ENCODE results near the gene THRSP.
"Not testable (repeated sequence)": the region's sequence is repeated elsewhere in the genome, so short reads cannot be mapped to it uniquely, and the experiment has no call there.

Gene THRSP, protein sequence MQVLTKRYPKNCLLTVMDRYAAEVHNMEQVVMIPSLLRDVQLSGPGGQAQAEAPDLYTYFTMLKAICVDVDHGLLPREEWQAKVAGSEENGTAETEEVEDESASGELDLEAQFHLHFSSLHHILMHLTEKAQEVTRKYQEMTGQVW

DNA sequence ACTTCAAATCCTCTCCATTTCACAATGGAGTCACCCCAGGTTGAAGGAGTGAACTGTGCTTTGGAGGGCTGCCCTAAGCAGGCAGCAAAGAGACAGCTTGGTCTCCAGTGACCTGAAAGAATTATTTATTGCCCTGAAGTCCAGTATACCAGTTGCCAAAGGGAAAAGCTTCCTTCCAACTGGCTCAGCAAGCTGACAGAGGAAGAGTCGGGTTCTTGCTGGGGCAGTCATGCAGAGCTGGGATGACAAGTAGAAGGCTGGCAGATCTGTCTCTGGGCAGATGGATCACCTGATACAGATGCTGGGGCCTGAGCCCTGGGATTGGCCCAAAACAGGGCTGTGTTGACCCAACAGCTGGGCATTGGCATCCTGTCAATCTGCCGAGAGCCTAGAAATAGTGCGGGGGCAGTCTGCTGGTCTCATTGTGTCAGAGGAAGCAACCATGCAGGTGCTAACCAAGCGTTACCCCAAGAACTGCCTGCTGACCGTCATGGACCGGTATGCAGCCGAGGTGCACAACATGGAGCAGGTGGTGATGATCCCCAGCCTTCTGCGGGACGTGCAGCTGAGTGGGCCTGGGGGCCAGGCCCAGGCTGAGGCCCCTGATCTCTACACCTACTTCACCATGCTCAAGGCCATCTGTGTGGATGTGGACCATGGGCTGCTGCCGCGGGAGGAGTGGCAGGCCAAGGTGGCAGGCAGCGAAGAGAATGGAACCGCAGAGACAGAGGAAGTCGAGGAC is at the start of gene THRSP:
Gene THRSP, plus strand, starts transcription at position 422 of the 742 bp plus-strand sequence. Its CDS starts 21 bp downstream, at position 443.
- Histone ChIP-seq H3K4me1 (ENCODE audit: control insufficient read depth in 2 of 2, insufficient read depth in 2 of 2, low read length in 2 of 2) (no peaks in the 10 kb centered on the region), H3K9me3 (ENCODE audit: control insufficient read depth in 2 of 2, low read length in 2 of 2) (no peaks in the 10 kb centered on the region), H3K27me3 (ENCODE audit: control insufficient read depth in 2 of 2, insufficient read depth in 2 of 2, low read length in 2 of 2) (no peaks in the 10 kb centered on the region), H3K36me3 (ENCODE audit: control insufficient read depth in 2 of 2, insufficient read depth in 2 of 2, low read length in 2 of 2) (peaks cover 5 to 6% of the 10 kb centered on the region in 2 donors), H3K9ac (ENCODE audit: low read depth in 1 of 2, low read length in 2 of 2) (no peak within 1 kb of the TSS), H3K27ac (ENCODE audit: low read depth in 2 of 2, low read length in 2 of 2) (no peak within 1 kb of the TSS), H3K4me3 (ENCODE audit: low read length in 2 of 2) (no peak within 1 kb of the TSS)

DNA sequence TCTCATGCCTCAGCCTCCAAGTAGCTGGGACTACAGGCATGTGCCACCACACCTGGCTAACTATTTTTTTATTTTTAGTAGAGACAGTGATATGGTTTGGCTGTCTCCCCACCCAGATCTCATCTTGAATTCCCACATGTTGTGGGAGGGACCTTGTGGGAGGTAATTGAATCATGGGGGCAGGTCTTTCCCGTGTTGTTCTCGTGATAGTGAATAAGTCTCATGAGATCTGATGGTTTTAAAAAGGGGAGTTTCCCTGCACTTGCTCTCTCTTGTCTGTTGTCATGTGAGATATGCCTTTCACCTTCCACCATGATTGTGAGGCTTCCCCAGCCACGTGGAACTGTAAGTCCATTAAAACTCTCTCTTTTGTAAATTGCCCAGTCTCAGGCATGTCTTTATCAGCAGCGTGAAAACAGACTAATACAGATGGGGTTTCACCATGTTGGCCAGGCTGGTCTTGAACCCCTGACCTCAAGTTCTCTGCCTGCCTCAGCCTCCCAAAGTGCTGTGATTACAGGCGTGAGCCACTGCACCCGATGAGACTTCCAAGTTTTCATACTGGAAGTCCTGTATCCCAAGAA is 48.6 kb upstream of the THRSP start:
- H3K27ac ChIP-seq (ENCODE audit: low read depth in 2 of 2, low read length in 2 of 2); H3K27me3 ChIP-seq (ENCODE audit: control insufficient read depth in 2 of 2, insufficient read depth in 2 of 2, low read length in 2 of 2); H3K9me3 ChIP-seq (ENCODE audit: control insufficient read depth in 2 of 2, low read length in 2 of 2); H3K9ac ChIP-seq (ENCODE audit: low read depth in 1 of 2, low read length in 2 of 2); H3K4me1 ChIP-seq (ENCODE audit: control insufficient read depth in 2 of 2, insufficient read depth in 2 of 2, low read length in 2 of 2); H3K4me3 ChIP-seq (ENCODE audit: low read length in 2 of 2); H3K36me3 ChIP-seq (ENCODE audit: control insufficient read depth in 2 of 2, insufficient read depth in 2 of 2, low read length in 2 of 2): not testable (repeated sequence)

DNA sequence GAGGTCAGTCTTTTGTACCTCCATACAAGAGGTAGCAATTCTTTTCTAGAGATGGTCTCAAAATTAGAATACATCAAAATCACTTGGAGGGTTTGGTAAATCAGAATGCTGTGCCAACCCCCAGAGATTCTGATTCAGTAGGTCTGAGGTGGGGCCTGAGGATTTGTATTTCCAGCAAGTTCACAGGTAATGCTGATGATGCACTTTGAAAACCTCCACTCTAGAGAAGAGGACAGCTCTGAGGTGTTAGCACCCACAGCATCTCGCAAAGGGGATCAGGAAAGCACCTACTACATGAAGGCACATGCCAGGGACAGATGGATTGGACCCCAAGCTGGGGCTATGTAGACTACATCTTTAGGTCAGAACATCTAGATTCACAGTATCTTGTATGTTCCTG is 47.8 kb upstream of the THRSP start:
- H3K36me3 ChIP-seq (ENCODE audit: control insufficient read depth in 2 of 2, insufficient read depth in 2 of 2, low read length in 2 of 2) = peaks cover 6 to 10% of the 10 kb centered on the region in 2 donors
- H3K27ac ChIP-seq (ENCODE audit: low read depth in 2 of 2, low read length in 2 of 2) = no peak overlapping the region
- no peaks in the 10 kb centered on the region for H3K9me3 ChIP-seq (ENCODE audit: control insufficient read depth in 2 of 2, low read length in 2 of 2)
- no peak overlapping the region for H3K9ac ChIP-seq (ENCODE audit: low read depth in 1 of 2, low read length in 2 of 2)
- peaks cover 0 to 5% of the 10 kb centered on the region in 2 donors for H3K4me1 ChIP-seq (ENCODE audit: control insufficient read depth in 2 of 2, insufficient read depth in 2 of 2, low read length in 2 of 2)
- no peaks in the 10 kb centered on the region for H3K27me3 ChIP-seq (ENCODE audit: control insufficient read depth in 2 of 2, insufficient read depth in 2 of 2, low read length in 2 of 2)
- no peak overlapping the region for H3K4me3 ChIP-seq (ENCODE audit: low read length in 2 of 2)

DNA sequence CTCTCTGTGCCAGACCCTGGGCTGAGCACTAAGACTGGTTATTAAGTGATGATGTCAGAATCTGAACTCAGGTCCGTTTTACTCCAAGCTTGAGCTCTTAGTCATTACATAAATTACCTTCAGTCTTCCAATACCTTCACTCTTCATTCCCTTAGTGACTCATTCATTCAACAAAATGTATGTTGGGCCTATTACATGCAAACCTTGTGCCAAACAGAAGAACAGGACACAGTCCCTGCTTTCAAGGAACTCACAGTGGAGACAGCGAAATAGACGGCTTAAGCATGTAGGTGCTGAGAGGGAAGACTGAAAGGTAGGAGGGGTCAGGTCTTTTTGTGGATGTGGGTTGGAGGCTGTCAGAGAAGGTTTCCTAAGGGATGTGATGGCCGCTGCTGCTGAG is 43.9 kb upstream of the THRSP start:
- H3K4me1 ChIP-seq (ENCODE audit: control insufficient read depth in 2 of 2, insufficient read depth in 2 of 2, low read length in 2 of 2) = peaks cover 0 to 10% of the 10 kb centered on the region in 2 donors
- H3K36me3 ChIP-seq (ENCODE audit: control insufficient read depth in 2 of 2, insufficient read depth in 2 of 2, low read length in 2 of 2) = peaks cover 6 to 10% of the 10 kb centered on the region in 2 donors
- H3K9me3 ChIP-seq (ENCODE audit: control insufficient read depth in 2 of 2, low read length in 2 of 2) = no peaks in the 10 kb centered on the region
- peaks cover 0 to 2% of the 10 kb centered on the region in 2 donors for H3K27me3 ChIP-seq (ENCODE audit: control insufficient read depth in 2 of 2, insufficient read depth in 2 of 2, low read length in 2 of 2)
- H3K27ac ChIP-seq (ENCODE audit: low read depth in 2 of 2, low read length in 2 of 2) = no peak overlapping the region
- H3K9ac ChIP-seq (ENCODE audit: low read depth in 1 of 2, low read length in 2 of 2) = no peak overlapping the region
- no peak overlapping the region for H3K4me3 ChIP-seq (ENCODE audit: low read length in 2 of 2)

DNA sequence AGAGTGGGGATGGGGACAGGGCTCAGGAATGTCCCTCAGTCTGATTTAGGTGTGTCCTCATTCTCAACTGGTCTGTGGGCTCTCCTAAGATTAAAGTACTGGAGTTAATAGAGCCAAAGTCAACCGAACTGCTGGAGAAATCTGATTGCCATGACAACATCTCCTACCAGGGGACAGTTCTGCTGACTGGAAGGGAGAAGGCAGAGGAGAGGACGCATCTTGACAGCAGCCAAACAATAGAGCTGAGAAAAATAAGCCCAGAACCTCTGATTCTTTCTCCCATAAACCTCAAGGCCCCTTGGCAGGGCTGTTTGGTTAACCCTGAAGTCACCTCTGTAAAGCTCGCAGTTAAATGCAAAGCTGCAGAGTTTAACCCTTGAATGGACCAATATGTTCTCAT is 43.4 kb upstream of the THRSP start:
- no peak overlapping the region for H3K27ac ChIP-seq (ENCODE audit: low read depth in 2 of 2, low read length in 2 of 2)
- no peaks in the 10 kb centered on the region for H3K9me3 ChIP-seq (ENCODE audit: control insufficient read depth in 2 of 2, low read length in 2 of 2)
- peaks cover 6 to 10% of the 10 kb centered on the region in 2 donors for H3K36me3 ChIP-seq (ENCODE audit: control insufficient read depth in 2 of 2, insufficient read depth in 2 of 2, low read length in 2 of 2)
- H3K27me3 ChIP-seq (ENCODE audit: control insufficient read depth in 2 of 2, insufficient read depth in 2 of 2, low read length in 2 of 2) = peaks cover 0 to 2% of the 10 kb centered on the region in 2 donors
- H3K9ac ChIP-seq (ENCODE audit: low read depth in 1 of 2, low read length in 2 of 2) = no peak overlapping the region
- H3K4me3 ChIP-seq (ENCODE audit: low read length in 2 of 2) = no peak overlapping the region
- peaks cover 0 to 10% of the 10 kb centered on the region in 2 donors for H3K4me1 ChIP-seq (ENCODE audit: control insufficient read depth in 2 of 2, insufficient read depth in 2 of 2, low read length in 2 of 2)

DNA sequence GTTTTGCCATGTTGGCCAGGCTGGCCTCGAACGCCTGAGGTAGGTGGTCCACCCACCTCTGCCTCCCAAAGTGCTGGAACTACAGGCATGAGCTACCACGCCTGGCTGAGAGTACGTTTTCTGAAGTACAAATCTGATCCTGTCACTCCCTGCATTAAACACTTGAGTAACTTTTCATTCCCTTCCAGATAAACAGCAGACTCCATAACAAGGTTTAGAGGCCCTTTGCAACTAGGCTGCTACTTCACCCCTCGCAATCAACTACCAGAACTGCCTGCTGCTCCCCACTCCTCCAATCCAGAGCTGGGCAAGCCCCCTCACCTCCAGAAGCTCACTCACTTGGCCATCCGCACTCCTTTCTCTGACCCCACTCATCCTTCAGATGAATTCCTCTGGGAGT is 42.0 kb upstream of the THRSP start:
- Histone ChIP-seq H3K27ac (ENCODE audit: low read depth in 2 of 2, low read length in 2 of 2) (no peak overlapping the region), H3K9me3 (ENCODE audit: control insufficient read depth in 2 of 2, low read length in 2 of 2) (no peaks in the 10 kb centered on the region), H3K9ac (ENCODE audit: low read depth in 1 of 2, low read length in 2 of 2) (no peak overlapping the region), H3K4me1 (ENCODE audit: control insufficient read depth in 2 of 2, insufficient read depth in 2 of 2, low read length in 2 of 2) (peaks cover 0 to 10% of the 10 kb centered on the region in 2 donors), H3K27me3 (ENCODE audit: control insufficient read depth in 2 of 2, insufficient read depth in 2 of 2, low read length in 2 of 2) (peaks cover 0 to 2% of the 10 kb centered on the region in 2 donors), H3K36me3 (ENCODE audit: control insufficient read depth in 2 of 2, insufficient read depth in 2 of 2, low read length in 2 of 2) (peaks cover 0 to 4% of the 10 kb centered on the region in 2 donors), H3K4me3 (ENCODE audit: low read length in 2 of 2) (no peak overlapping the region)

DNA sequence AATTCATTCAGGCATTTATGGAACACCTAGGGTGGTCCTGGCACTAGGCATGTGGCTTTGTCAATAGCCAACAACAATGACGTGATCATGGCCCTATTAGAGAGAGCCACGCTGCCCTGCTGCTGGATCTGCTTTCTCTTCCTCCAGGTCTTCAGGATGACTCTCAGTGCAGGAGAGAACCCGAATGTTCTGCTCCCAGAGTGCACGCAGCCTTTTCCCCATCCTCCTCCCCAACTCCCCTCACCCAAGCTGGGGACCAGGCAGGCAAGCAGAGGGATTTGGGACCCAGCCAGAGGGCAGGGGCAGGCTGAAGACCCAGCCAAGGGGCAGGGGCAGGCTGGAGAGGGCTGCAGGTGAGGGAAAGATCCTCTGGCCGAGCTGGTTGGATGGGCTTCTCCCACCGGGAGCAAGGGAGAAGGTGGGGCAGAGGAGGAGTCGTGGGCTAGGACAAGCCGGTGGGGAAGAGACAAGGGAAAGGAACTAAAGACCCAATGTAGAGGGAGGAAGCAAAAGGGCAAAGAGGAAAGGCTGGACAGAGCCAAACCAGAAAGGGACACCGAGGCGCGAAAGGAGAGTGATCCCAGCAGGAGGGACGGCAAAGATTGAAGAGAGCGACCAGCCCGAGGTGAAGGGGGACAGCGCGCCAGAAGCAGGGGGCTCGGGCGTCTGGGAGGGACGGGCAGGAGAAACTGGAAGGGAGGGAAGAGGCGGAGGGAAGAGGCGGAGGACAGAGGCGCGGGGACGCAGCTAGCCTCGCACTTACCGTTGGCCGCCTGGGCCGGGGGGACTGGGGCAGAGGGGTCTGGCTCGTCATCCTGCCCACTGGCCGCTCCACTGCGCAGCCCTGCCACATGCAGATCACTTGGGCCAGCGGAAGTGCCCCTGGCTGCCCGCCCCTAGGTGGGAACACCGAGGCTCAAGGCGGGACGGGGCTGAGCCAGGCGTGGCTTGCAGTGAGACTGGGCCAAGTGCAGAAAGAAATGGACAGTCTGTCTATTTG is 41.0 kb upstream of the THRSP start, which contains the start of gene KCTD14:
Gene KCTD14, minus strand, starts transcription at position 880 of the 1,000 bp plus-strand sequence. Its CDS starts 27 bp downstream, at position 853.
- peaks cover 0 to 10% of the 10 kb centered on the region in 2 donors for H3K4me1 ChIP-seq (ENCODE audit: control insufficient read depth in 2 of 2, insufficient read depth in 2 of 2, low read length in 2 of 2)
- H3K27ac ChIP-seq (ENCODE audit: low read depth in 2 of 2, low read length in 2 of 2) = peak within 1 kb of the TSS; percentile 64 to 72
- no peaks in the 10 kb centered on the region for H3K36me3 ChIP-seq (ENCODE audit: control insufficient read depth in 2 of 2, insufficient read depth in 2 of 2, low read length in 2 of 2)
- H3K27me3 ChIP-seq (ENCODE audit: control insufficient read depth in 2 of 2, insufficient read depth in 2 of 2, low read length in 2 of 2) = peaks cover 0 to 2% of the 10 kb centered on the region in 2 donors
- H3K9ac ChIP-seq (ENCODE audit: low read depth in 1 of 2, low read length in 2 of 2) = peak within 1 kb of the TSS; percentile 74 to 96
- no peaks in the 10 kb centered on the region for H3K9me3 ChIP-seq (ENCODE audit: control insufficient read depth in 2 of 2, low read length in 2 of 2)
- peak within 1 kb of the TSS; percentile 77 to 87 for H3K4me3 ChIP-seq (ENCODE audit: low read length in 2 of 2)

DNA sequence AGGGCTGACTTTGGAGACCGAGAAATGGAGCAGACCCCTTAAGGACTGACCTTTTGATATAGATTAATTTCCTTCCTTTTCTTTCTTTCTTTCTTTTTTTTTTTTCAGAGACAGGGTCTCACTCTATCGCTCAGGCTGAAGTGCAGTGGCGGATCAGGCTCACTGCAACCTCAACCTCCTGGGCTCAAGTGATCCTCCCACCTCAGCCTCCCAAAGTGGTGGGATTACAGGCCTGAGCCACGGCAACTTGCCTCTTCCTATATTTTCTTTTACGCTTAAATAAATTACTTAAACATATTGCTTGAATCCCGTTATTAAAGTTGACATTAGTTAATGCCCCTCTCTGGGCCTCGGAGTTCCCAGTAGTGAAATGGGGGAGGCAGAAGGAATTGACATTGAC is 40.2 kb upstream of the THRSP start:
- peaks cover 0 to 10% of the 10 kb centered on the region in 2 donors for H3K4me1 ChIP-seq (ENCODE audit: control insufficient read depth in 2 of 2, insufficient read depth in 2 of 2, low read length in 2 of 2)
- H3K4me3 ChIP-seq (ENCODE audit: low read length in 2 of 2) = peak overlapping the region; percentile 77 to 87
- peak overlapping the region; percentile 64 to 72 for H3K27ac ChIP-seq (ENCODE audit: low read depth in 2 of 2, low read length in 2 of 2)
- H3K9ac ChIP-seq (ENCODE audit: low read depth in 1 of 2, low read length in 2 of 2) = peak overlapping the region in 1 of 2 donors; percentile 96
- no peaks in the 10 kb centered on the region for H3K9me3 ChIP-seq (ENCODE audit: control insufficient read depth in 2 of 2, low read length in 2 of 2)
- H3K27me3 ChIP-seq (ENCODE audit: control insufficient read depth in 2 of 2, insufficient read depth in 2 of 2, low read length in 2 of 2) = peaks cover 0 to 2% of the 10 kb centered on the region in 2 donors
- H3K36me3 ChIP-seq (ENCODE audit: control insufficient read depth in 2 of 2, insufficient read depth in 2 of 2, low read length in 2 of 2) = no peaks in the 10 kb centered on the region

DNA sequence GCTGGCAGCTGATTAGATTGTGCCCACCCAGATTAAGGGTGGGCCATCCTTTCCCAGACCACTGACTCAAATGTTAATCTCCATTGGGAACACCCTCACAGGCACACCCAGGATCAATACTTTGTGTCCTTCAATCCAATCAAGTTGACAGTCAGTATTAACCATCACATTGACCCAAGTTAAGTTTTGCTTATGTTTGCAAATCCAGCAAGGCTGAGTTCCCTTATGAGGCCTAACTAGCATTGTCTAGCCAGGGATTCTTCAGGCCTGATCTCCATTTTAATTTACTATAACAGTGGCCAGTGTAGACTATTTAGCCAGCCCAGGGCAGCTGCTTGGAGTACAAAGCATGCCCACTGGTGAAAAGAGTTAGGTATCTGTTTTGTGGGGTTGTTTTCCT is 38.3 kb upstream of the THRSP start:
- peaks cover 0 to 2% of the 10 kb centered on the region in 2 donors for H3K27me3 ChIP-seq (ENCODE audit: control insufficient read depth in 2 of 2, insufficient read depth in 2 of 2, low read length in 2 of 2)
- no peak overlapping the region for H3K4me3 ChIP-seq (ENCODE audit: low read length in 2 of 2)
- peaks cover under 1 to 10% of the 10 kb centered on the region in 2 donors for H3K4me1 ChIP-seq (ENCODE audit: control insufficient read depth in 2 of 2, insufficient read depth in 2 of 2, low read length in 2 of 2)
- H3K36me3 ChIP-seq (ENCODE audit: control insufficient read depth in 2 of 2, insufficient read depth in 2 of 2, low read length in 2 of 2) = no peaks in the 10 kb centered on the region
- H3K9me3 ChIP-seq (ENCODE audit: control insufficient read depth in 2 of 2, low read length in 2 of 2) = no peaks in the 10 kb centered on the region
- H3K9ac ChIP-seq (ENCODE audit: low read depth in 1 of 2, low read length in 2 of 2) = no peak overlapping the region
- H3K27ac ChIP-seq (ENCODE audit: low read depth in 2 of 2, low read length in 2 of 2) = no peak overlapping the region

All from mucosa of rectum (tissue), 2 donors.